ENCODE data around the gene KRT84.
"Not testable (repeated sequence)": the region's sequence is repeated elsewhere in the genome, so short reads cannot be mapped to it uniquely, and the experiment has no call there.

Gene KRT84

DNA sequence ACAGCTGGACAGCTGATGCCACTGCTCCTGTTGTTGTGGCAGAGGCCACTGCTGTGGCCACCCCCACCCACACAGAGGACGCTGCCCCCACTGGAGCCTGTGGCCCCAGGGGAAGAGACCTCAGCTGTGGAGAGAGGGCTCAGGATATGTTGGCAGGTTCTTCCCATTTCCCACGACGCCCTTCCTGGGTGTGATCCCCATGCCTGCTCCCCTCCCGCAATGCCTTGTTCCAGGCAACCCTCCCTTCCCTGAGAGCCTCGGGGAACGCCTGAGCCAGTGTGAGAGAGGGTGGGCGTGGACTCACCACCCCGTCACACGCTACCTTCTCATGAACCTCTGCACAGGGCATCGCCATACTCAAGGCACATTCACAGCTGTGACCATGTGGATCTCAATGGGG is 26.4 kb upstream of the KRT84 start:
- DNase-seq = no peak

DNA sequence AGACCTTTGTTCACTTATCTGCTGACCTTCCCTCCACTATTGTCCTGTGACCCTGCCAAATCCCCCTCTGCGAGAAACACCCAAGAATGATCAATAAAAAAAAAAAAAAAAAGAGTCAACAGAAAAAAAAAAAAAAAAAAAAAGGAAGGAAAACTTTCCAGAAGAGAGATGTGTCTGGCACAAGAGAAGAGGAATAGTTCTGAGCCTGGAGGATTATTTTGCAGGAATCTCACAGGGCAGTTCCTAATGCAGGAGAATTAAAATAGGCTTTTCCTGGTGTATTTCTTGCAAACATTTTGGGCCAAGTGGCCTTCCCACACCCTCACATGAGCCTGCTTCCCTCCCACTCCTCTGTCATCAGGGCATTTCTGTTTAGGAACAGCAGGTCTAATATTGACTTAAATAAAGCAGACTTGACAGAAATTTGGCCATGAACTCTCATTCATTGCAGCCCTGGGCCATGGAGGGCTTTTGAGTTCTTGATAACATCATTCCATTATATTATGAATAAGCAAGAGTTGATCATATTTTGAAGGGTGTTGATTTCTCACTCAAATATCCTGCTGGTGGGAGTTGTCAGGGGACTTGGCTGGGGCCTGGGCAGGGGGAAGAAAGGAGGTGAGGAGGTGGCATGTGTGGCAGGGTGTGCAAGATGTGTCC is 25.3 kb upstream of the KRT84 start:
- DNase-seq = not testable (repeated sequence)

DNA sequence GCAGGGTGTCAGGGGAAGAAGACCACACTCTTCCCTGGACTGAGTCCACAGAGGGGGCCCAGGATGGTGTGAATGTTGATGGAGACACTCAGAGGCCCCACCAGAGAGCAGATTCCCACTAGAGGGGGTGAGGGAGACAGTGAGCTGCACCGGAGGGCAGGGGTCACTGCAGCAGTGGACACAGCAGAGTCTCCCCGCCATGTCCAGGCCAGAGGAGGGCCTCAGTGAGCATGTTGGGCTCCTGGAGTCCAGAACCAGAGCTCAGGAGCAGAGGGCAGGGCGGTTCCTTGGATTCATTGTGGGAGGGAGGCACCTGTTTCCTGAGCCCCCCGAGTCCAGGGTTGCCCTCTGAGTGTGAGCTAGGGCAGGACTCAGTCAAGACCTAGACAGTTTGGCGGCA is 22.5 kb upstream of the KRT84 start:
- no peak for DNase-seq

DNA sequence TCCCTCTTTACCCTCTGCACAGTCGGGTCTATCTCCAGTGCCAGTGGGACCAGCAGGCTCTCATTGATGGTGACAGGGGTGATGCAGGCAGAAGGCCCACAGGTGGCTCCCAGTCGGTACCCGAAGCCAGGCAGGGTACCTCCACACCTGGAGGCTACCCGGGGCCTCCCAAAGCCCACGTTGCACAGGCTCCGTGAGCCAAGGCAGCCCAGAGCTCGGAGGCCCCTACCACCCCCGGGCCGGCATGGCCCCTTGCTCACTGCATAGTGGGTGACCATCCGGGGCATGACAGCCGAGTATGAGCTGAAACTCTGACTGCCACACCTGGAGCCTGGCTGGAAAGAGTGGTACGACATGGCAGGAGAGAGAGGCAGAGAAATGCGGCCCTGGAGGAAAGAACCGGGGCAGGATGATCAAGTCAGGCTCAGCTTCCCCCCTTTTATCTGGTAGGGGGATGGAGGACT is 20.5 kb upstream of the KRT84 start, which contains the start of gene KRT82:
TSS of gene KRT82 (minus strand) at position 414 of the 464 bp plus-strand sequence. CDS start at position 356, 58 bp downstream.
- DNase-seq = no peak

DNA sequence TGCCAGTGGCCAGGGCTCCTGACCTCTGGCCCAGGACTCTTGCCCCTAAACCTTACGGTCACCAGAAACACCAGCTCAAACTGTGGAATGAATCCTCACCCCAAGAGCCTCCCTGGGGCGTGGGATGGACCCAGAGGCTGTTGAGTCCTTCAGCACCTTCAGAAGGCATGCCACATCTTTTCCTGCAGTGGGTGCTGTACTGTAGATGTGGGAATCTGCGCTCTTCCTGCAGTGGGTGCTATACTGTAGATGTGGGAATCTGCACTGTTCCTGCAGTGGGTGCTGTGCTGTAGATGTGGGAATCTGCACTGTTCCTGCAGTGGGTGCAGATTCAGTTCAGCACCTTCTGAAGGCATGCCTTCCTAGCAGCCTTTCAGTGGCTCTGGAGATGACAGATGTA is 19.5 kb upstream of the KRT84 start:
- no peak for DNase-seq

DNA sequence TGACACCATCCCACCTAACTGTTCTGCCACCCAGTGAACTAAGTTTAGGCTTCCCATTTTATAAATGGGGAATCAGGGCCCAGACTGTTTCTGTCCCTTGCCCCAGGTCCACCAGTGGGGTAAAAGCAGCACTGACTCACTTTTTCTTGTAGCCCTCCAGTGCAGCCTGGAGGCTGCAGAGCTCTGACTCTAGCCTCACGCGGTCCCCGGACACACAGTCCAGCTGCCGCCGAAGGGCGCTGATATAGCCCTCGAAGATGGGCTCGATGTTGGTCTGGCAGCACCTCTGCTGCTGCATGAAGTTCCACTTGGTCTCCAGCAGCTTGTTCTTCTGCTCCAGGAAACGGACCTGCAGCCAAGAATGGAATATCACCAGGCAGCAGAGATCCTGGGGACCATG is 18.1 kb upstream of the KRT84 start:
- DNase-seq = no peak

DNA sequence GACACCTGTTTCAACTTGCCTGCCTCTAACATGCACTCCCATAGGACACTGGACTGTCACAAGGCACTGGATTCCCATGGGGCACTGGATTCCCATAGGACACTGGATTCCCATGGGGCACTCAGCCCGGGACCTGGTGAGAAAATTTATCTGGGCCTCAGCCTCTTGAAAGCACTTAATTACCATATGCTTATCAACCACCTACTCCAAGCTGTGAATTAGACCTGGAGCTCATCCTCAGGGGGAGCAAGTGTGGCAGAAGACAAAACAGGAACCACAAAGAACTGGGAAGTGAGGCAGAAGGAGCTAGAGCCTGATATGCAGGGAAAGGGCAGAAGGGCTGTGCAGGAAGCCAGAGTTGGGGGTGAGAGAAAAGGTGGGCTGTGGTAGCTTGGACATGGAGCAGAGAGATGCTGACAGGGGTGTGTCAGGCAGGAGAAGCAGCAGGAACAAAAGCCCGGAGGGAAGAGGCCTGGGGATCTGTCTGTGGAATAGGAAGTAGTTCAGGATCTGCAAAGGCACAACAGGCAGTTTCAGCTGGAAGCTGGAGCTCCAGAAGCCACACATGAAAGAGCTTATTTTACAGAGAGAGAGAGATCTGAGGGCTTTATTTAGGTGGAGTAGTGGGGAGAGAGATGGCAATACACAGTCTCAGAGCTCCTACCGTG is 17.6 kb upstream of the KRT84 start:
- no peak for DNase-seq

DNA sequence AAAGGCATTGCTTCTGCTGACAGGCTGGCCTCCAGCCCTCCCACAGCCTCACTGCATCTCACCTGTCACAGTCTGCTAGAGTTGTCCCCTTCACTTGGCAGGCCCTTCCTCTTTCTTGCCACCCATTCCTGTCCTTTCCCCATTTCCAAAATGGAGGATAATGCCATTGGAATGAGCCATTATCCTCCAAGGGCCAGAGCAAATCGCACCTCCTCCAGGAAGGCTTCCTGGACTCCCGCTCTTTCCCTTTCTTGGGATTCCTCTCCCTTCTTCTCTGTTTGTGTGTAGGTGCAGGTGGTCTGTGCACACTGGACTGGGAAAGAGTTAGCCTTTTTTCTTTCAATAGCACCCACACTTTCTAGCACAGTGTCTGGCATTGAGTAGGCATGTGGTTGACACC is 16.9 kb upstream of the KRT84 start:
- no peak for DNase-seq

DNA sequence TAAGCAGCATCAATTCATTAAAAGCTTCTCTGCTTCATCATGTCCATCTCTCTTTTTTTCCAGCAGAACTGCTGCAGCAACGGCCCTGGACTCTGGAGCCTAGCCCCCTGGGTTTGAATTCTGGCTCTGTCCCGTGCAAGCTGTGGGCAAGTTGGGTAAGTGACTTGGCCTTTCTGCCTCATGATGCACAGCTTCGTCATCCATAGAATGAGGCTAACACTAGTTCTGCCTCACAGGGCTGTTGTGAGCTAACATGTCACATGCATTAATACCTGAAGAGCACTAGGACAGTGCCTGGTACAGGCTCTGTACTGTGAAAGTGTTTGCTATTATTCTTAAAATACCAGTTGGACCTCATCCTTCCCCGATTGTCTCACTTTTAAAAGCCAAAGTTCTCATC is 16.5 kb upstream of the KRT84 start:
- DNase-seq = no peak

DNA sequence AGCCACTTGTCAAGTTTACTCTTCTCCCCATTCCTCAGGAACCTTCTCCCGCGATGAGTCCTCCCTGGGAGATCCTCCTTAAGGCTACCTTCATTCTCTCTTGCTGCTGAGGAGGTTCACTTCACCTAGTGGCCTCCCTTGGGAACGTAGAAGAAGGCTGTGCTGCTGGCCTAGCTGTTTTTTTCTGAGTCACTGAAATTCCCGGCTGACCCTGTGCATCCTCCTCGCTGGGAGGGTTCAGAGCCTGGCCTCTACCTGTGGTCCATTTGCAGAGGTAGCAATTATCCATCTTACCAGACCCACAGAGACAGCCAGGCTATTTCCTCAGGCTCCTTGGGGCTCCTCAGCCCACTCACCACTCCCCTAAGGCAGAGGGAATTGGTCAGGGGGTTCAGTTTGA is 16.1 kb upstream of the KRT84 start:
- no peak for DNase-seq

DNA sequence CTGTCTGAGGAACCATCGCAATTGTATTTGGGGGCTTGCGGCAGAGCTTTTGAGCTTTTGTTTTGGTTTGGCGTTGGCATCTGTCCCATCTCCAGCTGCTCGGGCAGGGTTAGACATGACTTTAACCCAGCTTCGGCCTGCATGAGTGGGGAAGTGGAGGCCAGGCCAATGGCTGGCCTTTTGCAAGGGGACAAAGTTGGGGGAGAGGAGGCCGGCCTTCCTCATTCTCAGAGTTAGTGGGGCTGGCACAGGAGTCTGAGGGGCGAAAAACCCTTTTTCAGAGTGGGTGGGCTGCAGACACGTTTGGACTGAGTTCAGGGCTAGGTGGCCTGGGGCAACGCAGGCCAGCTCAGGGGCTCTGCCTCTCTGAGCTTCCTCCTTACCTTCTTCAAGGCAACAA is 15.5 kb upstream of the KRT84 start:
- no peak for DNase-seq

DNA sequence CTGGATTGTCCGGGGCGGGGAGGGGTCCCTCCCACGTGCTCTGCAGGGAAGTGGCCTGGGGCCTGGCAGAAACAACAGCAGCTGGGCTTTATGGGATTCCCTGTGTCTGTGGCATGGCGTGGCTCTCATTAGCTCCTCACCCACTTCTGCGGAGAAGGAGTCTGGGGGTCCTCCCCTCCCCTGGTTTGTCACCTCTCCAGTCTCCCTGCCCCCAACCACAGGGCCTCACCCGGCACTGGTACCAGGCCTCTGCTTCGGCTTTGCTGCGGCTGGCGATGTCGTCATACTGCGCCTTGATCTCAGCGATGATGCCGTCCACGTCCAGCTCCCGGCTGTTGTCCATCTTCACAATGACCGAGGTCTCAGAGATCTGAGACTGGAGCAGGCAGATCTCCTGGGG is 14.3 kb upstream of the KRT84 start:
- no peak for DNase-seq

DNA sequence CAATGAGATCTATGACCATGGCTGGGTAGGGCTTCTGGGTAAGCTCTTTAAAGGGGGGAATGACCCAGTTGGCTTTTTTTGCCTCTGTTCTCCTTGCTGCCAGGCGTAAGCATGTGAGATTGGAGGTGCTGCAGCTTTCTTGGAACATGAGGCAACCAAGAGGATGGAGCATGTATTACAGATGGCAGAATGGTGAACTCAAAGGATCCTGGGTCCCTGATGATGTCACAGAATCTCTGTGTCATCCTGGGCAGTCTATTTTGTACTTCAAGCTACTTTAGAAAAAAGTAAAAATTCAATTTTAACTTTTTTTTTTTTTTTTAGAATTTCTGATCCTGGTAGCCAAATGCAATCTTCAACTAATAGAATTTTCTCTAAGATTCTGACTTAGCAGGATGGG is 12.7 kb upstream of the KRT84 start:
- no peak for DNase-seq

DNA sequence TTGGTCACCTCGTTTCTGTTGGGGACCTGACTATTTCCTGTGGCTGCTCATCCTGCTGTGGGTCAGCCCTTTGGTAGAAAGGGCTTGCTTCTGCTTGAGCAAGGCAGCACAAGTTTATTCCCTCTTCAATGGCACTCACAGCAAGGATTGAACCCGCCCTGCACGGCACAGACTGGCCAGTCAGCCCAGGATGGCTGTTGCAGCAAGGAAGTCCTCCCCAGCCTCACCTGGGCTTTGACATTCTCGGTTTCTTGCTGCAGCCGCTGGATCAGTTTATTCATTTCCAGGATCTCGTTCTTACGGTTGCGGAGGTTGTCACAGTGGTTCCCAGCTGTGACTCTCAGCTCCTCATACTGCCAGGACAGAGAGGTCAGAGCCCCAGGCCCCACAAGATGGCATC is 11.2 kb upstream of the KRT84 start:
- DNase-seq = no peak

DNA sequence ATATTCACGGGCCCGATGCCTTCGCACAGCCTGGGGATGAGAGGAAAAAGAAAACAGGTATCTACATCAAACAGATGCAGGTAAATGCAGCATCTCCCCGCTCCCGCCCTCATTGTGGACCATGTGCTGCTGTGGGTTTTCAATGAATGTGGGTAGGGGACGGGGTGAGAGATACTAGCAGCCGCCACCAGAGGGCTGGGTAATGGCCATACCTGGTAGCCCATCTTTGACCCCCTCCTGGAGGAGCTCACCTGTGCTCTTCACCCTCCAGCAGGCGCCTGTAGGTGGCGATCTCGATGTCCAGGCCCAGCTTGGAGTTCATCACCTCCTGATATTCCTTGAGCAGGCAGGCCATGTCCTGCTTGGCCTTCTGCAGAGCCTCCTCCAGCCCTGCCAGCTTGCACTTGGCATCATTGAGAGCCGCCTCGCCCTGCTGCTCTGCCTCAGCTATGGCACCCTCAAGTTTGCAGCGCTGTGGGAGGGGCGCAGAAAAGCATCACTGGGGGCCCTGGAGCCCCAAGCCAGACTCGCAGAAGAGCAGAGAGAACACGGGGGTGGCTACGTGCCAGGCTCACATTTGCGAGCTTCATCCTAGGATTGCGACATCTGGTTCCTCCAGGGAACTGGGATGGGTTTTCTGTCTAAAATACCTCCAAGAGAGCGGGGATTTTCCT is 10.4 kb upstream of the KRT84 start:
- DNase-seq = no peak

DNA sequence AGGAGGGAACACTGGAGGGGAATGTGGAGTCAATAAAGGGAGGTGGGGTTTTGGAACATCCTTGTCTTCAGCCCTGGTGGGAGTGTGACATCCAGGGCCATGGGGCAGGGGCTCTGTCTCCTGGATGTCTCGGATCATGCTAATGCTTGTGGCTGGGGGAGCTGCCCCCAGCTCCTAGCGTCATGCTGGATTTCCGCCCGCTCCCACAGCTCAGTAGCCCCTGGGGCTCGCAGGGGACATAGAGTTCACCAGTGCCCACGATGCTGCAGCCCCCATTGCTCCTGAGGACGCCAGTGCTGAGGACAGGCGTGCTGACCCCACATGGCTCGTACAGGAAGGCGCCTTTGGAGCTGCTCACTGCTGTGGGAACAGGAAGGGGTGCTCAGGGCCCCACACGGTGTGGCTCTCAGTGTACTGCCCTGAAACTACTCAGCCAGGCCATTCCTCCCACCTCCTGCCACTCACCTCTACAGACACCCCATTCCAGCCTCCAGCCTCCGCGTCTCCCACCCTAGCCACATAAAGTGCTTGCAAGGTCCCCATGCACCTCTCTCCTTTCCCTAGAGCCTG is 9.5 kb upstream of the KRT84 start:
- no peak for DNase-seq

DNA sequence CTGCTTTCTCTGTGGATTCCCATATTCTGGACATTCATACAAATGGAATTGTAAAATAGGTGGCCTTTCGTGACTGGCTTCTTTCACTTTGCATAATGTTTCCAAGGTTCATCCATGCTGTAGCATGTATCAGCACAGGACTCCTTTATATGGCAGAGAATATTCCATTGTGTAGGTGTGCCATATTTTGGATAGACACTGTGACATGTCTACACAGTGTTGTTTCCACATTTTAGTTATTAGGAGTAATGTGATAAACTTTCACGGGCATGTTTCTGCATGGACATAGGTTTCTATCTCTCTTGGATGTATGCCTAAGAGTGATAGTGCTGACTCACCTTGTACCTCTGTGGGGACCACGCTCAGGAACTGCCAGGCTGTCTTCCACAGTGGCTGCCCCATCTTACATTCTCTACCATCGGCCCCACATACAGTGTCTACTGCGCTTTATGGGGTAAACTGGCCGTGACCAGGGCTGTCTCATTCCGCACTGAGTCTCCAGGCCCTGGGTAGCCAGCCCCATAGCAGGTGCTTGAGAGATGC is 7.1 kb upstream of the KRT84 start:
- DNase-seq = no peak

DNA sequence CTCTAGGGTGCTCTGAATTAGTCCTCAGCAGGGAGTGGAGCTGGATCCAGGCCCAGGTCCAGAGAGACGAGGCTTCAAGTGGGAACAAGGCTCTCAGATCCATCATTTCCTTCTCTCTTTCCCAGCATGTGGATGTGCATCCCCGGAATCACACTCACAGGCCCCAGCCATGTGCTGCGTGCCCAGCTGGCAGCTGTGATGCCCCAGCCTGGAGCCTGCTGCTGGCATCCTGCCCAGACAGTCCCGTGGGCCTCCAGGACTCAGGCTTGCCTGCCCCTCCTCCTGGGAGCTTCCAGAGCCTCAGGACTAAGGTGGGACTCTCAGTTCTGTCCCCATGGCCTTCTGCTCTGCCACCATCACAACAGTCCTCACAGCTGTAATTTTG is 6.2 kb upstream of the KRT84 start:
- peak; percentile 23 for DNase-seq

DNA sequence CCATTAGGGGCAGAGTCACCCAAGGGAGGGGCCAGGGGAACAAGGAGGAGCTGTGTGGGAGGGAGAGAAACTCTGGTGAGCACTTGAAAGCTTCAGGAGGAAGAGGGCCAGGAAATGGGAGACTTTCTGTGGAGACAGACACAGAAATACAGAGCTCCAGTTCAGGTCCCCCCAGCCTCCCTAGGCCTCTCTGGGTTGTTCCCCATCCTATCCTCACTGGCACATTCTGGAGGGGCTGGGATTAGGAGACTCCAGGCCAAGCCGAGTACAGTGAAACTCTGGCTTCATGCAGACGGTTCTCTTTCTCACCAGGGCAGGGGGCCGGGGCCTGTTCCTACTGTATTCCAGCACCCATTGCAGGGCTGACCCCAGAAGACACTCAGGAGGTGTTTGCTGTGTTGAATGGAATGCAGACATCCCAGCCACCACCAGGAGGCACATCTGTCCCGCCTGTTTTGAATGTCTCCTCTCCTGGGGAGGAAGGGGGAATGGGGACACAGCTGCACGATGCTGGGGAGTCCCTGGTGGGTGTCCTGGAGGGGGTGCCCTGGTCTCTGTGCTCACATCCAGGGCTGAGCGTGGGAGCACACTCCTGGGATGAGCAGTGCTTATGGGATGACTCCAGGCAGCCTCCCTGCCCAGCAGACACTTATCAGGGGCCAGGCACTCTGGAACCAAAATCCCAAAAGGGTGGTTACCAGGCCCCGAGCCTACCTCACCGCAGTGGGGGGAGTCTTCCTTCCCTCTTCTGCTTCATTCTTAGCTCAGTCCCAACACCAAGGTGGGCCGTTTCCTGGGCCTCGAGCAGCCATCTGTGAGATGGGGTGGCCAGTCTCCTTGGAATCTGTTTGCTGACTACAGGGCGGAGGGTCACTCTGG is 5.5 kb upstream of the KRT84 start:
- DNase-seq = peak; percentile 40

DNA sequence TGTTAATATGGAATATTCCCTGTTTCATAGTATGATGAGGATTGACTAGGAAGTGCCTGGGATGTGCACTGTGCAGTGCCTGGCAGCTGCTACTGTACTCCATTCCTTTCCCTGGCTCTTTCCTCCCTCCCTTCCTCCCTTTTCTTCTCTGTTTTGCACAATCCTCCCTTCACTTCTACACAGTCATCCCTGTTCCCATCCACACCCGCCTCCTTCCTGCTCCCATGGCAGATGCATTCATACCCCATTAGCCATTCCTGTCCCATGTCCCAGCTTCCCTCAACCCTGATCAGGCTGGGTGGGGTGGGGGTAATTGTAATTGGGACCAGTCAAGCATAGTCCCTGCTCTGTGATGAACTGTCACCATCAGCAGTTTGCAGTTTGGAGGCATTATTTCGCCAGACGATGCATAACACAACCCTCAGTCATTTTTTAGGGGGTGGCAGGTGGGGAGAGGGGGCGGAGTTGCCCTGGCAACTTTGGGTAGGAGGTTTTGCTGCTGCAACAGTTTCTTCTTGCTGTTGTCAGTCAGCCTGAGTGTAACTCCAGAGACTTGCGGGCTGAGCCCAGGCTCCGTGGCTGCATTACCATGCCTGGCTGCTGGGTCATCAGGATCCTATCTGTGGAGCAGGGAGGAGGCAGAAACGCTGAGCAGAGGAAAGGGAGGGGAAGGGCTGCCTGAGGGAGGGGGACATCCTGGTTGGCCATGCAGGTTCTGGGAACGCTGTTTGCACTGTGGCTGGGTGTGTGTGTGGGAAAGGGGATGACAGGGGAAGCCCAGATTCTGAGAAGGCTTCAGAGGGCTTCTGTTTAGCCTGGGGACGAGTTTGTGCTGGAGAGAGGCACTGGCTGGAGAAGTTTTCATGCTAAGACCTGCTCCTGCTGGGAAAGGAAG is 4.1 kb upstream of the KRT84 start:
- peak; percentile 47 for DNase-seq

DNA sequence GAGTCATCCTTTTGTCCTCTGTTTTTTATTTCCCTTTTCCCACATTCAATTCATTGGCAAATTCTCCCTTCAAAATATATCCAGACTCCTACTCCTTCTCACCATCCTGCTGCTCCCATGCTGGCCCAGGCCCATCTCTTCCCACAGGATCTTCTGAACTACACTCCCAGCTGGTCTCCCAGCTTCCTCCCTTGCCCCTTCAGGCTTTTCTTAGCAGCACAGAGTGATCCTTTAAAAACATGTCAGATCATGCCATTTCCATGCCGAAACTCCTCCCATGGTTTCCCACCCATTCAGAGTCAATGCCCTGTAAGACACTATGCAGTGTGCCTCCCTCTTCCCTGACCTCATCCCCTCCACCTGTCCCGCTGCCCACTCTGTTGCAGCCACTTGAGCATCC is 2.4 kb upstream of the KRT84 start:
- no peak for DNase-seq
